ENCODE results near the gene ZNF217.
A peak's percentile ranks its signal among the peaks of the same experiment; 100 is the strongest.
"Not testable (repeated sequence)": the region's sequence is repeated elsewhere in the genome, so short reads cannot be mapped to it uniquely, and the experiment has no call there.

Gene ZNF217

GRCh38 chr20:53593466-53594007 is at the start of gene ZNF217:
Gene ZNF217 (minus strand): TSS chr20:53593839. CDS start chr20:53582826, 11,013 bp downstream.
- DNase-seq: peak; percentile 56

GRCh38 chr20:53643031-53643832 is 49.6 kb upstream of the ZNF217 start:
- DNase-seq: no peak

- no peak for DNase-seq
Observed at GRCh38 chr20:53642196-53643030, 48.8 kb upstream of the ZNF217 start.

- DNase-seq: no peak
Observed at GRCh38 chr20:53639647-53640440, 46.2 kb upstream of the ZNF217 start.

- no peak for DNase-seq
Observed at GRCh38 chr20:53639128-53639527, 45.5 kb upstream of the ZNF217 start.

- not testable (repeated sequence) for DNase-seq
Observed at GRCh38 chr20:53637310-53637709, 43.7 kb upstream of the ZNF217 start.

GRCh38 chr20:53636540-53637097 is 43.0 kb upstream of the ZNF217 start:
- no peak for DNase-seq

GRCh38 chr20:53635221-53635620 is 41.6 kb upstream of the ZNF217 start:
- DNase-seq: no peak

- DNase-seq: no peak
Observed at GRCh38 chr20:53631909-53632662, 38.4 kb upstream of the ZNF217 start.

- no peak for DNase-seq
Observed at GRCh38 chr20:53629436-53629835, 35.8 kb upstream of the ZNF217 start.

- not testable (repeated sequence) for DNase-seq
Observed at GRCh38 chr20:53628758-53629157, 35.1 kb upstream of the ZNF217 start.

GRCh38 chr20:53628076-53628475 is 34.4 kb upstream of the ZNF217 start:
- no peak for DNase-seq

GRCh38 chr20:53627001-53627400 is 33.4 kb upstream of the ZNF217 start:
- not testable (repeated sequence) for DNase-seq

GRCh38 chr20:53626584-53626983 is 32.9 kb upstream of the ZNF217 start:
- DNase-seq: no peak

GRCh38 chr20:53625311-53626129 is 31.9 kb upstream of the ZNF217 start:
- no peak for DNase-seq

- DNase-seq: not testable (repeated sequence)
Observed at GRCh38 chr20:53624927-53625250, 31.2 kb upstream of the ZNF217 start.

- DNase-seq: peak; percentile 73
Observed at GRCh38 chr20:53623454-53624211, 30.0 kb upstream of the ZNF217 start.

- DNase-seq: no peak
Observed at GRCh38 chr20:53623134-53623453, 29.5 kb upstream of the ZNF217 start.

- DNase-seq: no peak
Observed at GRCh38 chr20:53622247-53623133, 28.9 kb upstream of the ZNF217 start.
